CD4-positive, alpha-beta T cell treated with Interleukin-17A for 1 hour (primary cell): ENCODE results near the gene ARPC4.
"Not testable (repeated sequence)": the region's sequence is repeated elsewhere in the genome, so short reads cannot be mapped to it uniquely, and the experiment has no call there.

ENCODE experiments used
- DNase-seq: peaks from one replicate; pipeline ENCODE4 v3.0.0-alpha.2; 2020

ARPC4 gene

GRCh38 chr3:9770276-9770812 lies 22.5 kb upstream of the ARPC4 start:
- DNase-seq, result no peak

GRCh38 chr3:9771007-9771406 lies 21.9 kb upstream of the ARPC4 start:
- not testable (repeated sequence) for DNase-seq

GRCh38 chr3:9776896-9777693 lies 15.8 kb upstream of the ARPC4 start:
- DNase-seq, result no peak

- no peak for DNase-seq
Measured at GRCh38 chr3:9777694-9778021, 15.2 kb upstream of the ARPC4 start.

GRCh38 chr3:9778143-9779074 lies 14.5 kb upstream of the ARPC4 start:
- no peak for DNase-seq

GRCh38 chr3:9779075-9779593 lies 13.7 kb upstream of the ARPC4 start:
- no peak for DNase-seq

GRCh38 chr3:9779721-9780457 lies 13.0 kb upstream of the ARPC4 start:
- DNase-seq, result peak; percentile 57

GRCh38 chr3:9780458-9780812 lies 12.4 kb upstream of the ARPC4 start:
- DNase-seq, result no peak

- DNase-seq, result no peak
Measured at GRCh38 chr3:9780910-9781309, 12.0 kb upstream of the ARPC4 start.

GRCh38 chr3:9781551-9781950 lies 11.3 kb upstream of the ARPC4 start:
- no peak for DNase-seq

GRCh38 chr3:9781978-9782603 lies 10.8 kb upstream of the ARPC4 start:
- DNase-seq, result no peak

GRCh38 chr3:9782770-9783169 lies 10.1 kb upstream of the ARPC4 start:
- peak; percentile 49 for DNase-seq

- no peak for DNase-seq
Measured at GRCh38 chr3:9783954-9784353, 8.9 kb upstream of the ARPC4 start.

- DNase-seq, result no peak
Measured at GRCh38 chr3:9784965-9785364, 7.9 kb upstream of the ARPC4 start.

- no peak for DNase-seq
Measured at GRCh38 chr3:9785602-9786001, 7.3 kb upstream of the ARPC4 start.

- DNase-seq, result no peak
Measured at GRCh38 chr3:9786209-9786739, 6.6 kb upstream of the ARPC4 start.

- DNase-seq, result no peak
Measured at GRCh38 chr3:9786825-9787669, 5.8 kb upstream of the ARPC4 start.

GRCh38 chr3:9787714-9788113 lies 5.2 kb upstream of the ARPC4 start:
- no peak for DNase-seq

GRCh38 chr3:9791127-9791526 lies 1.8 kb upstream of the ARPC4 start:
- DNase-seq, result no peak

GRCh38 chr3:9791790-9792404 lies 985 bp upstream of the ARPC4 start:
- no peak for DNase-seq
